ENCODE results near the gene SLC39A11.
"Not testable (repeated sequence)": the region's sequence is repeated elsewhere in the genome, so short reads cannot be mapped to it uniquely, and the experiment has no call there.

Gene SLC39A11

GRCh38 chr17:72950242-72950931 lies 142.1 kb downstream of the SLC39A11 start:
- no peak for DNase-seq (ENCODE audit: low read depth, low spot score)

- no peak for DNase-seq (ENCODE audit: low read depth, low spot score)
Measured at GRCh38 chr17:72948115-72948514, 144.4 kb downstream of the SLC39A11 start.

- no peak for DNase-seq (ENCODE audit: low read depth, low spot score)
Measured at GRCh38 chr17:72947475-72947874, 145.0 kb downstream of the SLC39A11 start.

DNA sequence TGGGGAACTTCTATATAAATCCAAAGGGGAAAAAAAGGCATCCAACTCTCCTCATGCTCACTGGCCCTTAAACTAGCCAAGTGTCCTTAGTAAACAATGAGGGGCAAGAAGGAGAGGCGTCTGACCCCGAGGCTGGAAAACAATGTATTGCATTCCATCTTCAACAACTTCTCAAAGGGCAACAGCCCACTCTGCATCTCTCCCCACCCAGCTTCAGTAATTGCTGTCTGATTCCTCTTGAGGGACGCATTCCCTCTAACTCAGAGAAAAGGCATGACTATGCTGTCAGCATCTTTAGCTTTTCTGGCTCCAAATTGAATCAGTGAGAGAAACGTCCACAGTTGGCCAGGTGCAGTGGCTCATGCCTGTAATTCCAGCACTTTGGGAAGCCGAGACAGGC lies 145.8 kb downstream of the SLC39A11 start:
- DNase-seq (ENCODE audit: low read depth, low spot score): no peak

DNA sequence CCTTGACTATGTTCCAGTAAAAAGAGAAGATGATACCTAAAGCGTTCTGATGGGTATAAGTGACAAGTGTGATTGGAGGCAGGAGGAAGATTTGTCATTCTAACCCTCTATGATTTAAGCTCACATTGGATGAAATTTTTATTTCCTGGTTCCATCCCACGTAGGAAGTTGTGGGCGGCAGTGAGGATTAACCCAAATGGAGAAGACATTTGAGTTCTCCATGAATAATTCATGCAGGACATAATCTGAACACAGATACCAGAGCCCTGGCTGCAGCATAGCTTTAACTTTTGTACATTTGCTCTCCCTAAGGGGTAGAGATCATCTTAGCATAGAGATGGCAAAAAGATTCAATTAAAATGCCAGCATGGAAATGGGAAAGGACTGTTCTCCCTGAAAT lies 146.3 kb downstream of the SLC39A11 start:
- DNase-seq (ENCODE audit: low read depth, low spot score): no peak

DNA sequence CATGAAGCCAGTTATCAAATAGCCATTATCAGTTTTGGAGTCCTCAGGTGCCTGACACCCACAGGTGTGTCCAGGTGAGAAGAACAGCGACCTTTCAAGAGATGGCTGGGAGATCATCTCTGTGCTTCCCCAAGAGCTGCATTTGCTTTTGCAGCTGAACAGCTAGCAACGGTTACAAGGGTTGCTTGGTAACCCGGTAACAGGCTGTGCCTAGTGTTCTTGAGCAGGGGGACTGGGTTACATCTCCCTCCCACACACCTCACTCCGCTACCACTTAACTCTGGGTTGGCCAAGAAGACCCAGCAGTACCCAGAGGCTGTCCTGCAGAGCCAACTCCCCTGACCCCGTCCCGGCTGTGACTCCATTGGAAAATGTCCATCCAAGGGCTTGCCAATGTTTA lies 147.0 kb downstream of the SLC39A11 start:
- no peak for DNase-seq (ENCODE audit: low read depth, low spot score)

DNA sequence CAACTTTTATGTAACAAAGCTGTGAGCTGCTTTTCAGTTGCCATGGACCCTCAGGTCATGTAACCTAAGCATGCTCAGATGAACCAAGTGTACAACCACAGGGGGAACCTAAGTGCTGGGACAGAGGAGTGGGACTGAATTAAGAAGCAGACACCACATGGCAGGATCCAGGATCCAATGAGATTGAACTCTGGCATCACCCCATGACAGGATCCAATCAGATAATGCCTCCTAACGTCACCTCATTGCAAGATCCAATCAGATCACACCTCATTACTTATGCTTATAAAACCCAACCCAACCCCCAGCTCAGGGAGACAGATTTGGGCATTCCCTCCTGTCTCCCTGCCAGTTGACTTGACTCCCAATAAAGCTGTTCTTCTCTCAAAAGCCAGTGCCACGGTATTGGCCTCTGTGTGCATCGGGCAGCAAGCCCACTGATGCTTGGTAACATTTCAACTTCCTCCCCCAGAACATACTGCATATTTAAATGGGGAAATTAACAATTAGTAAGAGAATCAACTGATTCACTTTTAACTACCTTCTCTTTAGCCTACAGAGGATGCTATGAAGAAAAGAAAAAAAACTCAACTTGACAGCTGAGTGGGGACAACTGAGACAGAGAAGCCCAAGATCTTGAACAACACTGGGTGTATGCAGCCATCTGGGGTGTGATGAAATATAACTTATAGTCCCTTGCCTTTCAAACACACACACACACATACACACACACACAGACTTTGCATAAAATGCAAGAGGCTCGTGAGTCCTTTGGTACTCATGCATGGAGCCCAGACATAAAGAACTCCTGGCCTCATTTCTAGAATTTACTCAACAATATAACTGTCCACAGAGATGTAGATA lies 148.4 kb downstream of the SLC39A11 start:
- DNase-seq (ENCODE audit: low read depth, low spot score): no peak

- no peak for DNase-seq (ENCODE audit: low read depth, low spot score)
Measured at GRCh38 chr17:72942579-72942978, 149.9 kb downstream of the SLC39A11 start.

DNA sequence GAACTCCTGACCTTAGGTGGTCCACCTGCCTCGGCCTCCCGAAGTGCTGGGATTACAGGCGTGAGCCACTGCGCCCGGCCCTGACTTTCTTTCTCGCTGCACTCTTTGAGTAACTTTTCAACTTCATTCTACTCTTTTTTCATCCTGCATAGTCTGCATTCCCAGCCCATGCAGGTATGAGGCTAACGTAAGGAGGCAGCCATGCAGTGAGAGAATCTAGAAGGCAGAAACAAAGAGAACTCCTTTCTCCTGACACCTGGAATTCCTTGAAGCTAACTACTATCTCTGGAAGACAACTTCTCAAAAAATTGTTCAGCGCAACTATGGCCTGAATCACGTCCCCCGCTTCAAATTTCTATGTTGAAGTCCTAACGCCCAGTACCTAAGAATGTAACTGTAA lies 152.0 kb downstream of the SLC39A11 start:
- no peak for DNase-seq (ENCODE audit: low read depth, low spot score)

GRCh38 chr17:72938482-72938881 lies 154.0 kb downstream of the SLC39A11 start:
- DNase-seq (ENCODE audit: low read depth, low spot score): no peak

GRCh38 chr17:72937707-72938106 lies 154.8 kb downstream of the SLC39A11 start:
- no peak for DNase-seq (ENCODE audit: low read depth, low spot score)

- DNase-seq (ENCODE audit: low read depth, low spot score): not testable (repeated sequence)
Measured at GRCh38 chr17:72937254-72937653, 155.2 kb downstream of the SLC39A11 start.

- no peak for DNase-seq (ENCODE audit: low read depth, low spot score)
Measured at GRCh38 chr17:72935984-72936383, 156.5 kb downstream of the SLC39A11 start.

GRCh38 chr17:72934927-72935326 lies 157.6 kb downstream of the SLC39A11 start:
- DNase-seq (ENCODE audit: low read depth, low spot score): no peak

DNA sequence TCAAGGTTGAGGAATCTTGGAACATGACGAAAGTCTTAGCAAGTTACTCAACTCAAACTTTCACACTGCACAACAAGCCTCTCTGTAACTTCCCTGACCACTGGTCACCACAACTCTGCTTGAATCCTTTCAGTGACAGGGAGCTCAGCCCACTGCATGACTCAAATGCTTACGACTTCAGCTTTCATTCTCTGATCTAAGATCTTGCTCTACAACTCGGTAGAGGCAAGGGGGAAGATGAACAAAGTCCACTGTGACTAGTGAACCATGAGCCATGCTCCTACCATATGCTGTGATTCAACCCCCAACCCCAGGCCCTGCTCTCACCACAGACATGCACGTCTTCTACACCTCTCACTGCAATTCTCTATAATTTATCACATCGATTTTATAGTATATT lies 160.9 kb downstream of the SLC39A11 start:
- no peak for DNase-seq (ENCODE audit: low read depth, low spot score)

GRCh38 chr17:72931163-72931562 lies 161.3 kb downstream of the SLC39A11 start:
- DNase-seq (ENCODE audit: low read depth, low spot score): no peak

DNA sequence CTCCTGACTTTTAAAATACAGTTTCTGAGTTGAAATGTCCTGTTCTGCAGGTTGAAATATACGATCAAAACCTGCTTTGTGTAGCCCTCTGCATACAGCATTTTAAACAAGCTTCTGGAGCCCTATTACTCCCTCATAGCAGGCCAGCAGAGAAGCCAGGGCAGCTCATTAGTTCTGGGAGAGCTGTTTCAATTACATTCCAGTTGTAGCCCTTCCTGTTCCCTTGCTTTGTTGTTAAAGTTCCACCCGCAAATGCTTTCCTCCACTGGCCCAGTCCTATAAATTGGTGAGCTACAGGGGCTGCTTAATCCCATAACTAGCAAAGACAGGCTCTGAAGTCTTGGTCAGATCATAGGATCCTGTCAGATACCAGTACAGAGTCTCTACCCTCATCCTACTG lies 162.5 kb downstream of the SLC39A11 start:
- DNase-seq (ENCODE audit: low read depth, low spot score): no peak

DNA sequence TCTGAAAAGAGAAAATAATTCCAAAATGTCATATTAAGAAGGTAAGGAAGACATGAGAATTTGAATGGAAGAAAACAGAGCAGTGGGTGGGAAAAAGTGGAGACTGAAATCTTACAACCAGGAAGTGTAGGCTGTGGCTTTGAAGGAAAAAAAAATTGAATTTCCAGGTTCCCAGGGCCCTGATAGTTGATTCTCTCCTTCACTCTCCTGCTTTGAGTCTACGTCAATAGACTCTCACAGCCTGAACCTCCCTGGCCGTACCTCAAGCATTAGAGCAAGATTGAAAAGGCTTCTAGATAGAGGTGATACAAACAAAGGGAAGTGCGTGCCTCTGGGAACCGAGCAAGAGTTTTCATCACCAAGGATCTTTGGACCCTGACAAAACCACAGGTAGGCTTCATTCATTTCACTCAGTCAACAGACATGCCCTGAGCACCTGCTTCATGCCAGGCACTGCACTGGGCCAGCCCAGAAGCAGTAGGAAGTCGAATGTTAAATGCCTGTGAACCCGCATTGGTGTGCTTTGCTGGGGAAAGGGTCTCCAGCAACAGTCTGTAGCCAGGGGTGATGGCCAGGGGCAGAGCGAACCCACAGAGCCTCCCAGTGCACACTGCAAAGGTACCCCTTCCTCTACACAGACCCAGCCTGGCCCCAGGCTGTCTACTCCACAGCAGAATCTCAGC lies 163.9 kb downstream of the SLC39A11 start:
- no peak for DNase-seq (ENCODE audit: low read depth, low spot score)

DNA sequence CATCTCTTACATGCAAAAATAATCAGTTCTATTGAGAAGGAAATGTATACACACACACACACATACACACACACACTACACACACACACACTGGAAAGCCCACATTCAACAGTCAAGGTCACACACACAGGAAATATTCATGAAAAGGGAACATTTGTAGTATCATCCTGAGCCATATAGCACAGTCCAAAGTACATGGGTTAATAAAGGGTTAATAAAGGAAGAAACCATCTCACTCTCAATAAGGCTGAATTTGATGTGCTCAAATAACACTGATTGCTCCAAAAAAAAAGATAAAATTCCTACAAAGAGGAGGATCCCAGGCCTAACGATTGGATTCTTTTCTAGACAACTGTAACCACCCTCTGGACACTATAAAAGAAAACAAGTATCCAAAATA lies 164.7 kb downstream of the SLC39A11 start:
- no peak for DNase-seq (ENCODE audit: low read depth, low spot score)

DNA sequence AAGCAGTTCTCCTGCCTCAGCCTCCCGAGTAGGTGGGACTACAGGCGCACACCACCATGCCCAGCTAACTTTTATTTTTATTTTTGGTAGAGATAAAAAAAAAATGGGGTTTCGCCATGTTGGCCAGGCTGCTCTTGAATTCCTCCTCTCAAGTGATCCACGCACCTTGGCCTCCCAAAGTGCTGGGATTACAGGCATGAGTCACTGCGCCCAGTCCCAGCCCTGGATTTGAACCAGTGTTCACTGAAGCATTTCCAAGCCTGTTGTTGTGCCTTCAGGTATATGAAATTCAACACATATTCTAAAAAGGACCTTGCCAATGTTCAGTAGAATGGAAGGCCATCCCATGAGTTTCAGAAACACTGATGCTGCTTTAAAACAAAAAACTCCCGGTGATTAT lies 165.3 kb downstream of the SLC39A11 start:
- no peak for DNase-seq (ENCODE audit: low read depth, low spot score)

- DNase-seq (ENCODE audit: low read depth, low spot score): no peak
Measured at GRCh38 chr17:72926171-72926570, 166.3 kb downstream of the SLC39A11 start.

- no peak for DNase-seq (ENCODE audit: low read depth, low spot score)
Measured at GRCh38 chr17:72924196-72924595, 168.3 kb downstream of the SLC39A11 start.

DNA sequence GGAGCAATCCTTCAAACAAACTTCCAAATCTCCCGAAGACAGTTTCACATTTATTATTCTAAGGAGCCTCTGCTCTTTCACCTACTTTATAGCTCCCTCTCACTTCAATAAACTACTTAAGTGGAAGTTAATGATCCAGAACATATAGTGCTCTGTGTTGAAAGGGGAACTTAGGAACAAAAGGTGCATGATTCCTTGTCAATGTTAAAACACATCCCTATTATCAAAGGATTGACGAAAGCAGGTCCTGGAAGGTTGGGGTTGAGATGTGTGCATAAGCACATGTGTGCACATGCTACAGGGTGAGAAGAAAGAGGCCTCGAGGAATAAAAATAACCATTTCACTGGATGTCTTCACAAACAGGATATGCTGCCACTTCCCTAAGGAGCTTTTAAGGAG lies 170.3 kb downstream of the SLC39A11 start:
- no peak for DNase-seq (ENCODE audit: low read depth, low spot score)
